ENCODE data around the gene S1PR4.

S1PR4 gene, protein sequence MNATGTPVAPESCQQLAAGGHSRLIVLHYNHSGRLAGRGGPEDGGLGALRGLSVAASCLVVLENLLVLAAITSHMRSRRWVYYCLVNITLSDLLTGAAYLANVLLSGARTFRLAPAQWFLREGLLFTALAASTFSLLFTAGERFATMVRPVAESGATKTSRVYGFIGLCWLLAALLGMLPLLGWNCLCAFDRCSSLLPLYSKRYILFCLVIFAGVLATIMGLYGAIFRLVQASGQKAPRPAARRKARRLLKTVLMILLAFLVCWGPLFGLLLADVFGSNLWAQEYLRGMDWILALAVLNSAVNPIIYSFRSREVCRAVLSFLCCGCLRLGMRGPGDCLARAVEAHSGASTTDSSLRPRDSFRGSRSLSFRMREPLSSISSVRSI

DNA sequence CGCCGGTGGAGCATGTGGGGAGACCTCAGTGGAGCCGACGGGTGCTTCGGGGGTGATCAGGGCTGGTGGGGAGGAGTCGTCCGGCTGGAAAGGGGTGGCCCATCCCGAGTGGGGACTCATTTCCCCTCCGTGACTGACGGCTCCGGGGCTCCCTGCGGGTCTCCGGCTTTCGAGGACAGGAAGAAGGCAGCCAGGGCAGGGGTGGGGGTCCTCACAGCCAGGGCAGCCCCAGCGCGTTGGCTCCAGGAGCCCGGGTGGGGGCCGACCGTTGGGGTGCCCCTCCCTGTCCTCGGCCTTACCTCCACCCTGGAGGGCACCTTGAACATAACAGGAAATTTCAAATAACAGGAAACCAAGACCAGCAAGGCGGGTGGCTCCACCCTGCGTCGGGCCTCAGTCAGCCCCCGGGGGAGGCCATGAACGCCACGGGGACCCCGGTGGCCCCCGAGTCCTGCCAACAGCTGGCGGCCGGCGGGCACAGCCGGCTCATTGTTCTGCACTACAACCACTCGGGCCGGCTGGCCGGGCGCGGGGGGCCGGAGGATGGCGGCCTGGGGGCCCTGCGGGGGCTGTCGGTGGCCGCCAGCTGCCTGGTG is at the start of gene S1PR4:
Gene S1PR4, plus strand, starts transcription at position 393 of the 596 bp plus-strand sequence. Its CDS starts 24 bp downstream, at position 417.
- no peak for DNase-seq

DNA sequence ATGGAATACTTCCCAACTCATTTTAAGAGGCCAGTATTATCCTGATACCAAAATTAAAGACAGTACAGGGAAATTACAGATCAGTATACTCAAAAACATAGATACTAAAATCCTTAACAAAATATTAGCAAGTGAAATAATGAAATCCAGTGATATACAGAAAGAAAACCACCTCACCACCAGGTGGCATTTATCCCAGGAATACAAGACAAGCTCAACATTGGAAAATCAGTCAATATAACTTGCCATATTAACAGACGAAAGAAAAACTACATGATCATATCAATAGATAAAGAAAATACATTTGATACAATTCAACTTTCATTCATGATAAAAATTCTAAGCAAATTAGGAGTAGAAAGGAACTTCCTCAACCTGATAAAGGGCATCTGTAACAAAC is 49.5 kb upstream of the S1PR4 start:
- peak; percentile 48 for DNase-seq

DNA sequence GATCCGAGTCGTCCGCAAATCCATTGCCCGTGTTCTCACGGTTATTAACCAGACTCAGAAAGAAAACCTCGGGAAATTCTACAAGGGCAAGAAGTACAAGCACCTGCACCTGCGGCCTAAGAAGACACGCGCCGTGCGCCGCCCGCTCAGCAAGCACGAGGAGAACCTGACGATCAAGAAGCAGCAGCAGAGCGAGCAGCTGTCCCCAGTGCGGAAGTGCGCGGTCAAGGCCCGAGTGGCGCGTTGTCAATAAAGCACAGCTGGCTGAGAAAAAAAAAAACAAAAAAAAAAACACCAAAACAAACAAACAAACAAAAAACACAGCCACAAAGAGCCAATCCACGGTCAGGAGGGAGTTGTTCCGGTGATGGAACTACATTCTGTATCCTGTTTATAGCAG is 47.4 kb upstream of the S1PR4 start:
- DNase-seq = no peak

DNA sequence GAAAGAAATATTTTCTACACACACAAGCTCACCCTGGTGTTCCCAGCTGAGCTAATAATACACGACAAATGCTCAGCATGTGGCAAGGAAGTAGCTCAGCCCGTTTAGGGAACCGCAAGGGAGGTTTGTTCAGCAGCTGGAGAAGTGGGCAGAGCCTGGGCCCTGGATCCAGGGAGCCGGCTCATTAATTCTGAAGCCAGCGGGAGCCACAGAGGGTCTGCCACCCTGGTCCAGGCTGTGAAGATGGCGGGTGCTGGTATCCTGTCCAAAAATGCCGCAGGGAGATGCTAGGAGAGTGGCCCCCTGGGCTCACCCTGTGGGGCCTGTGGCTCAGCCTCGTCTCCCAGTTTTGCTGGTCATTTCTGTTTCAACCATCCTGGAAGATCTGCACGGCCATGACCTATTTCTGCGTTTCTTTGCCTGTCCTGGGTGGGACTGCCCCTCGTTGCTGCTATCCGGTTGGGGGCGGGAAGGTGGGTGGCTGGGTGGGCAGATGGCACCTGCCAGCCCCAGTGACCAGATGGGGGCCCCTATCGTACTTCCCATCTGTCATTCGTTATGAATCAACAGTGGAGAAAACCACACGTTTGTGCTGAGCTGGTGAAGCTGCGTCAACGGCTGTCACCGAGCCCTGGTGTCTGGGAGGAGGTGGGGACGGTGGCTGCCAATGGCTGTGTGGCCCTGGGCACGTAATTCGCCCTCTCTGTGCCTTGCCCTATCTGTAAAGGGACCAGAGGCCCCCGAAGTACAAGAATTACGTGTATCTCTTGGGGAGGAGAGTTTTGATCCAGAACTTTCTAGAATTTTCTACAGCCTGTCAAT is 45.4 kb upstream of the S1PR4 start:
- DNase-seq = no peak

DNA sequence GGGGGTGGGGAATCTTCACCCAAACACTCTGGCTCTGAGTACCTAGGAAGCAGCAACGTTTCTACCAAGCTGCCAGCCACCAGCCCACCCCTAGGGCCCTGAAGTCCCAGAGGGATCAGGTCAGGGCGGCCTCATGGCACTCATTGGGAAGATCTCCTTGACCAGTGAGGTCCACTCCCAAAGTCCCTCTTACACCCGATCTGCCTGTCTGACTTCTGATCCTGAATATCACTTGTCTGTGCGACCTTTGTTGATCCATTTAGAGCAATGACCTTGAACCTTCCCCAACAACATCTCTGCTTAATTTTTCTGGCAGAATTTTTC is 44.8 kb upstream of the S1PR4 start:
- no peak for DNase-seq

DNA sequence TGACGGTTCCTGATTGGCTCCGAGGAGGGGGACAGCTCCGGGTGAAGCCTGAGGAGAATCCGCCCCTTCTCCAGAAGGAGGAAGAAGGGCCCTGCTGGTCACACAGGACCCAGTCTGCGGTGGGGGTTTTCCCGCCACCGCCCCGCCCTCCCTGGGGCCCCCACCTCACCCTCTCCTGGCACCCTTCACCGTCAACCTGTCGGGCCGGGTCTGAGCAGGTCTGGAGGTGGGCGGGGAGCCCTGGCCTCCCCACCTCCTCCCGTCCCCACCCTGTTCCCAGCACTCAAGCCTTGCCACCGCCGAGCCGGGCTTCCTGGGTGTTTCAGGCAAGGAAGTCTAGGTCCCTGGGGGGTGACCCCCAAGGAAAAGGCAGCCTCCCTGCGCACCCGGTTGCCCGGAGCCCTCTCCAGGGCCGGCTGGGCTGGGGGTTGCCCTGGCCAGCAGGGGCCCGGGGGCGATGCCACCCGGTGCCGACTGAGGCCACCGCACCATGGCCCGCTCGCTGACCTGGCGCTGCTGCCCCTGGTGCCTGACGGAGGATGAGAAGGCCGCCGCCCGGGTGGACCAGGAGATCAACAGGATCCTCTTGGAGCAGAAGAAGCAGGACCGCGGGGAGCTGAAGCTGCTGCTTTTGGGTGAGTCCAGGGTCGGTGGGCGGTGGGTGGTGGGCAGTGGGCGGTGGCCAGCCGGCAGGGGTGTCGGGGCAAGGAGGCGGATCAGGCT is 42.4 kb upstream of the S1PR4 start, which contains the start of gene GNA15:
Gene GNA15, plus strand, starts transcription at position 73 of the 723 bp plus-strand sequence. Its CDS starts 418 bp downstream, at position 491.
- DNase-seq = no peak

DNA sequence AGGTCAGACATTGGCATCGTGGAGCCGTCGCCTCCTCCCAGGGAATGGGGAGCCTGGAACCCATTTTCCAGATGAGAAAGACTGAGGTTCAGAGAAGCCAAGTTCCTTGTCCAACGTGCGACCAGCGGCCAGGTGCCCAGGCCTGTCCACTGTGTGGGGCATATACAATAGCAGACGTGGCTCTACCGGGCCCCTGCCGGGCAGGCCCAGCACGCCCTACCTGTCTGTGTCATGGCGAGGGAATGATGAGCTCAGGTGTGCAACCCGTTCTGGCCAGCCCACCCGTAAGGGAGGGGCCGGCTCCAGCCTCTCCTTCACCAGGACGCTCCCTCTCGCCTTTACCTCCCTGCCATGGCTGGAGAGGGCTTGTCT is 41.9 kb upstream of the S1PR4 start:
- no peak for DNase-seq

DNA sequence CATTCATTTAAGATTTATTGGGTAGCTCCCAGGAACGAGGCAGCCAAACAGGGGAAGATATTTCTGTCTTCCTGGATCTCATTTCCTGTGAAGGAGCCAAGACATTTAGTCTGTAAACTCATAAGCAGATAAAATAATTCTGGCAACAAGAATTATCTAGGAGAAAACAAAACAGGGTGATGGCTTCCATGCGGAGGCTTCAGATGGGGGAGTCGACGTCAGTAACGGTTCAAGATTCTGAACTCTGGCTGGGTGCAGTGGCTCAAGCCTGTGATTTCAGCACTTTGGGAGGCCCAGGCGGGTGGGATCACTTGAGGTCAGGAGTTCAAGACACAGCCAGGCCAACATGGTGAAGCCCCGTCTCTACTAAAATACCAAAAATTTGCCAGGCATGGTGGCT is 41.5 kb upstream of the S1PR4 start:
- DNase-seq = no peak

DNA sequence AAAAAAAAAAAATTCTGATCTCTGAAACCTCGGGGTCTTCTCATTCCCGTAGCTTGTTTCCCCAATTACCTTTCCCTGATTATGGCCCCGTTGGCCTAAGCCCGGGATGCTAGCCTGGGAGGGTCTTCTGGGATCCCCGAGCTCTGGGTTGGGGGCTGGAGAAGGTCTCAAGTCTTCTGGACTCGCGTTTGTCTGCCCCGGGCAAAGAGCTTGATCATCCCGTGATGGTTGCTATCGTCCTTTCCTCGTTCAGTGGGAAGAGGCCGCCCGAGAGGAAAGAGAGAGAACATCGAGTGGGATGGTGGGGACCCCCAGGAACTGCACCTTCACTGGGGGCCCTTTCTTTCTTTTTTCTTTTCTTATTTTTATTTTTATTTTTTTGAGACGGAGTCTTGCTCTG is 40.3 kb upstream of the S1PR4 start:
- no peak for DNase-seq

DNA sequence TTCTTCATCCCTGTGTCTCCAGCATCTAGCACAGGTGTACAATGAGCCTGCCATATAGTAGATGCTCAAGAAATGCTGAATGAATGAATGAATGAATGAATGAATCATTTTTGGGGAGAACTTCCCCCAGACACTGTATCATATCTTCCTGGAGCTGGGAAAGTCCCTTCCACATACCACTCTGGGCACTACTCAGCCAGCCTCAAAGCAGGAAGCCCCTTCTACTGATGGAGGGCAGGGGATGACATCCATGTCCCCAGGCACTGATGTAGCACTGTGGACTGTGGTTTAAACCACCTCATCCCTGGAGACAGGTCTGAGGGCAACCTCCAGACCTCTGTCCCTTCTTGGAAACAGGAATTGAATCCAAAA is 37.9 kb upstream of the S1PR4 start:
- no peak for DNase-seq

DNA sequence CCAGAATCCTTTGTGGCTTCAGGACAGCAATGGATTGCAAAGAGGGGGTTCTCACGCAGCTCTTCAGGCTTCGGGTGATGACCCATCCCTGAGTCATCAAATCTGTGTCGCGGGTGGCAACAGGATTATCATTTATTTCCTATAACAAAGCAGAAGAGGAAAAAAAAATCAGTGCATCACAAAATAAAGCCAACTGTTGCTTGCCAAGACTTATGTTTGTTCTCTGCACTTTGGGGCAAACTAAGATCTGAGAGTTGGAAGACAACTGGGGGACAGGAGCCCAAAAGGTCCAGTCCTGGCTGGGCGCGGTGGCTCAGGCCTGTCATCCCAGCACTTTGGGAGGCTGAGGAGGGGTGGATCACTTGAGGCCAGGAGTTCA is 36.3 kb upstream of the S1PR4 start:
- peak; percentile 16 for DNase-seq

DNA sequence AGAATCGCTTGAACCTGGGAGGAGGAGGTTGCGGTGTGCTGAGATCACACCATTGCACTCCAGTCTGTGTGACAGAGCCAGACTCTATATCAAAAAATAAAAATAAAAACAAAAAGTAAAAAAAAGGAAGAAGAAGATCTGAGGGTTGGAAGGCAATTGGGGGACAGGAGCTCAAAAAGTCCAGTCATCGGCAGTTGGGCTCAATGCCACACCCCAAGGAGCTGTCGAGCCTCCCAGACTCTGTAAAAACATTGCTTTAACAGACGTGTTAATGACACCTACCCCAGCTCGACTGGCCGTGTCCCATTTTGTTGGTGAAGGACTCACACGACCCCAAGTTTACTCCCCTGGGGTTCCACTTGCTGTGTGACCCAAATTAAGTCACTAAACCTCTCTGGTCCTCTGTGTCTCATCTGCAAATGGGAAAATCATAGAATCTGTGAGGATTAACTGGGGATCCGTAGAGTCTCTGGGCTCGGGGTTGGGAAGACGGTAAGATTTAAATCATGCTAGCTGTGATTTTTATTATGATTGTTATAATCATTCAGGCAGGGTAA is 35.7 kb upstream of the S1PR4 start:
- no peak for DNase-seq

DNA sequence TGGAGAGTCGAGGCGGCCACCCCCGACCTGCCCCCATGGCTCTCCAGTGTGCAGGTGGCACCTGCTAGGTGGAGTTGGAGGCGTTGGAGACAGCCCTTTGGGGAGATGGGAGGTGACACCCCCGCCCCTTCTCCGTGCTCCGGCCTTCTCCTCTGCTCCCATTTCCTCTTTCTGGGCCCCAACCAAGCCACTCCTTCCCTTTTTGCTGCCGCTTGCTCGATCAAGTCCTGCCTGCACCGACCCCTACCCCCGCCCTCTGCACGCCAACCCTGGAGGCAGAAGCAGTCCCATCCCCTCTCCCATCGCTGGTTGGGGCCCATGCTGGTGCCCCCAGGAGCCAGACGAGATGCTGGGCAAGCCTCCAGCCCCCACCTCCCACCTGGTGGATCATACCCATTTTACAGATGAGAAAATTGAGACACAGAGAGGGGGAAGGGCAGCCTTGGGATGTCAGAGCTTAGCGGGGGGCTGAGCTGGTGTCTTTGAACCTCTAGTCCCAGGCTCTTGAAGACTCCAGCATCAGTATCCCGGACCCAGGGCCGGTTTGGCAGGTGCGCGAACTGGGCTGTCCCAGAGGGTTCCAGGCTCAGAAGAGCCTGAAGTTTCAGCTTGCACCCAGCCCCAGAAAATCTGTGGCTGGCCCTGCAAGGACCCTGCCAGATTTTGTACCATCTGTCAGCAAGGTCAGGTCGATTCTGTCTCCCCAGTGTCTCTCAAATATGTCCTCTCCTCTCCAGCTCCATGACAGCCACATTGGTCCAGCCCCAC is 32.5 kb upstream of the S1PR4 start:
- no peak for DNase-seq

DNA sequence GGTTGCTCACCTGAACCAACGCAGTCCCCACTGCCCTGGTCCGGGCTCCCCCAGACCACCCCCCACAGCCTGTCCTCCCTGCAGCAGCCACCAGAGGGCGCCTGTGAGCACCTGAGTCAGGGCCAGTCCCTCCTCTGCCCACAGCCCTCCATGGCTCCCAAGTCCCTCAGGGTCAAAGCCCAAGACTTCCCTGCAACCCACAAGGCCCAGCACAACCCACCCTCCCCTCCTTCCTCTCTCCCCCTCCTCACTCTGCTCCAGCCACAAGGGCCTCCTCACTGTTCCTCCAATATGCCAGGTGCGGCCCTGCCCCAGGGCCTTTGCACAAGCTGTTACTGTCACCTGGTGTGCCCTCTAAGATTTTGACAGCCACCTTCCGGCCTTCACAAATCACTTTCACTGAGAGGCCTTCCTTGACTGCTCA is 31.9 kb upstream of the S1PR4 start:
- no peak for DNase-seq

DNA sequence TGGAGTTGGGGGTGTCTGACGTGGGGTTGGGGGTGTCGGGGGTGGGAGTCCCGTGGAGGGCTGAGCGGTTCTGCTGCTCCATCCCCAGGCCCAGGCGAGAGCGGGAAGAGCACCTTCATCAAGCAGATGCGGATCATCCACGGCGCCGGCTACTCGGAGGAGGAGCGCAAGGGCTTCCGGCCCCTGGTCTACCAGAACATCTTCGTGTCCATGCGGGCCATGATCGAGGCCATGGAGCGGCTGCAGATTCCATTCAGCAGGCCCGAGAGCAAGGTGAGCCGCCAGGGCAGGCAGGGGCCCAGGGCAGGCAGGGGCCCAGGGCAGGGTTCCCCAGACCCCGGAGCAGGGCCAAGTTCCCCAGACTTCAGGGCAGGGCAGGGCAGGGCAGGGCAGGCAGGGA is 30.1 kb upstream of the S1PR4 start:
- no peak for DNase-seq

DNA sequence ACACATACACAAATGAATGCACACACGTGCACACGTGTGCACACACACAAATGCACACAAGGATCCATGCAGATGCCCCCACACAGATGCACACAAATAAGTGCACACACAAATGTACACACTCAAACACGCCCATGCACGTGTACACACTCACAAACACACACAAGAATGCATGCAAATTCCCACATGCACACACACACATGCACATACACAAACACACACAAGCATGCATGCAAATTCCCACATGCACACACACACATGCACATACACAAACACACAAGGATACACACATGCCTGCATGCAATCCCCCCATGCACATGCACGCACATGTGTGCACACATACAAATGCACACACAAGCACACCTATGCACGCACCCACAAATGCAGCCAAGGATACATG is 29.5 kb upstream of the S1PR4 start:
- DNase-seq = no peak

DNA sequence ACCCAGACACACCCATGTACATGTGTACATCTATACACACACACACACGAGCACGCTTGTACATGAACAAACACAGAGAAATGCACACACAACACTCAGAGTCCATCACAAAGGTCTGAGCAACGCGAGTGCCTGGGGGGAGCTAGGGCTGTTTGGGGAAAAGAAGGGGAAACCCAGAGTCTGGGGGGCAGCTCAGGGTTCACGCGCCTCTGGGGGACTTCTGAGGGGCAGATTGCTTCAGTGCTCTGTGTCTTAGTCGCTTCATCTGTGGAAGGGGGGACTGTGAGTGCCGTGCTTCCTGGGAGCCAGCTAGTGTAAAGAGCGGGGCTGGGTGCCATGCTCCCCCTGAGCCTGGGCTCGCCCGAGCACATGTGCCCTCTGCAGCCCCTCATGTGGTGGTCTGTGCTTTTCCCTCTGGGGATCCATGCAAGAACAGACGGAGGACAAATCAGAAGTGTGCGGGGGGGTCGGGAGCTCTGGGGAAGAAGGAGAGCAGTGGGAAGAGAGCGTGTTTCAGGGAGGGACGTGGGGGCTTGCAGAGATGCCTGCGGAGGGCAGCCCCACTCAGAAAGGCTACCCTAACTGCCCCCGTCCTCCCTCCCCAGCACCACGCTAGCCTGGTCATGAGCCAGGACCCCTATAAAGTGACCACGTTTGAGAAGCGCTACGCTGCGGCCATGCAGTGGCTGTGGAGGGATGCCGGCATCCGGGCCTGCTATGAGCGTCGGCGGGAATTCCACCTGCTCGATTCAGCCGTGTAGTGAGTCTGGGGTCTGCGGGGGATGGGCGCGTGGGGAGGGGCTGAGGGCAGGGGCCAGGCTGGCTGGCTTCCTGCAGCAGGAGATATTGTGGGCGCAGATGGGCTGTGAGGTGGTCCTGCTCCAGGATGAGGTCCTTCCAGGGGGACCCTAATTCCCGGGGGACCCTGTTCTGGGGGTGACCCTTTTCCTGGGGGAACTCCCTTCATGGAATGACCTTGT is 28.8 kb upstream of the S1PR4 start:
- DNase-seq = no peak

DNA sequence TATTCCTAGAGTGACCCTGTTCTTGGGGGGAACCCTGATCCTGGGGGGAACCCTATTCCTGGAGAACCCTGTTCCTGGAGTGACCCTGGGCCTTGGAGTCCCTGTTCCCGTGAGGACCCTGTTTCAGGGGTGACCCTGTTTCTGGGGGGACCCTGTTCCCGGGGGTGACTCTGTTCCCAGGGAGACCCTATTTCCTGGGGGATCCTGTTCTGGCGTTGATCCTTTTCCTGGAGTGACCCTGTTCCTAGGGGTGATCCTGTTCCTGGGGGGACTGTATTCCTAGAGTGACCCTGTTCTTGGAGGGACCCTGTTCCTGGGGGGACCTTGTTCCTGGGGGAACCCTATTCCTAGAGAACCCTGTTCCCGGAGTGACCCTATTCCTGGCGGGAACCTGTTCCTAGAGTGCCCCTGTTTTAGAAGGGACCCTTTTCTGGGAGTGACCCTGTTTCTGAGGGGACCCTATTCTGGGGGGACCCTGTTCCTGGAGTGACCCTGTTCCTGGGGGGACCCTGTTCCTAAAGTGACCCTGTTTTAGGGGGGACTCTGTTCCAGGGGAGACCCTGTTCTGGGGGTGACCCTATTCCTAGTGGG is 27.7 kb upstream of the S1PR4 start:
- DNase-seq = no peak

DNA sequence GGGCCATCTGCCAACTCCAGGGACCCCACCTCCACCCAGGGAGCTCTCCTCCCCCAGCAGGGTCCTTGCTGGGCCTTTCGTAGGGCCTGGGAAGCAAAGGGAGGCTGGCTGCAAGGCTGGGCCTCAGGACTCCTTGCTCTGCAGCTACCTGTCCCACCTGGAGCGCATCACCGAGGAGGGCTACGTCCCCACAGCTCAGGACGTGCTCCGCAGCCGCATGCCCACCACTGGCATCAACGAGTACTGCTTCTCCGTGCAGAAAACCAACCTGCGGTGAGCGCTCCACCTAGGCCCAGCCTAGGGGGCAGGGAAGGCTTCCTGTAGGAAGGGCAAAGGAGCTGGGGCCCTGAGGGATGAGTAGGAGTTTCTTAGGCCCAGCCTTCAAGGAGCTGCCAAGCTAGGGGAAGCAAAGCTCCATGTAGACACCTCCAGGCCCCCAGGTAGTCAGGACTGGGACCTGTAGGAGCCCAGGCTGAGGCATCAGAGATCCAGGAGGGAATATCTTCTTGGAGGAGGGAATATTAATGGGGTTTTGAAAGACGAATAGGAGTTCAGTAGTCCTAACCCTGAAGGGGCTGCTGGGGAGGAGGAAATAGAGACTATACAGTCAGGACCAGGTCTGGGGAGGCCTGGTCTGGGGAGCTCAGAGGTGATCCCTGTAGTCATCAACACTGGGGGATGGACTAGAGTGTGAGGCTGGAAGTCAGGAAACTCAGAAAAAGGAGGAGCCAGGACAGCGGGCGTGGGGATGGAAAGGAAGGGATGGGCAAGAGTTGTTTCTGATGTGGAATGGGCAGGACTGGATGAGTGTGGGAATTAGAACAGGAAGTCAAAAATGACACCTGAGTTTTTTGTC is 26.8 kb upstream of the S1PR4 start:
- DNase-seq = no peak

DNA sequence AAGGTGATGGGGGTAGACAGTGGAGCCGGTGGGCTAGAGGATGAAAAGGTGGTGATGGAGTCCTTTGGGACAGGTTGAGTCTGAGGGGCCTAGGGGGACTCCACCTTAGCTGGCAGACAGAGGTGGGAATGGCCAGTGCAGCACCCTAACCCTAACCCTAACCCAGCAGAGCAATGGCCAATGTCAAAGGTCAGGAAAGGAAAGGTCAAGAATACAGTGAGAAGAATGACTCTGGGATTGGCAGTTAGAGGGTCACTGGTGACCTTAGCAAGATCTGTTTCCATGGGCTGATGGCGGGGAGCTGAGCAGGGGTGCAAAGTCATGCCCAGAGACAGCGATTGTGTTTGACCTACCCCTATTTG is 26.2 kb upstream of the S1PR4 start:
- DNase-seq = no peak

All from amniotic stem cell (primary cell).